PC-9 (cell line): Measurements from ENCODE around the gene YPEL3. TPM values are rescaled to one million over a fixed set of nuclear protein-coding genes. Genes with fewer than 3 reads are reported as not detected.
"Not testable (repeated sequence)": the region's sequence is repeated elsewhere in the genome, so short reads cannot be mapped to it uniquely, and the experiment has no call there.

ENCODE experiments used
- BruUV-seq: library from RNA; stranded (reverse); fragments of 400-500 nt; replicated peaks from 2 replicates; lab custom pipeline; 2021; lab: Mats Ljungman, UMichigan
- CTCF ChIA-PET: fragments of 300-600 bp; sonication (Branson Sonifier 250); formaldehyde crosslinking; loops from one replicate; lab custom pipeline; 2022; ENCODE audit warnings: antibody characterized with exemption; lab: Charles Lee
- POLR2A ChIA-PET: fragments of 300-600 bp; sonication (Branson Sonifier 250); formaldehyde crosslinking; loops from one replicate; lab custom pipeline; 2022; ENCODE audit warnings: antibody characterized with exemption; ENCODE audit not compliant: unreplicated experiment; lab: Charles Lee
- DNase-seq, 2 experiments: peaks; one replicate each; pipeline versions ENCODE4 v3.0.0 to v3.0.0-alpha.2; 2015 to 2022; ENCODE audit warnings: mixed read lengths in 1 of 2
- H2AFZ ChIP-seq: fragments of 200-600 bp; sonication (generic); 2 replicates; pipeline ENCODE4 v1.8.1; 2017; ENCODE audit warnings: antibody characterized with exemption
- H3F3A ChIP-seq: fragments of 200-600 bp; sonication (generic); 2 replicates; pipeline ENCODE4 v1.8.1; 2017; ENCODE audit warnings: antibody characterized with exemption, mild to moderate bottlenecking, low read depth; ENCODE audit not compliant: insufficient read depth
- H3K27ac ChIP-seq: fragments of 200-600 bp; sonication (generic); 2 replicates; pipeline ENCODE4 v1.6.1; 2016; ENCODE audit warnings: mixed run types
- H3K27me3 ChIP-seq: fragments of 200-600 bp; sonication (generic); 2 replicates; pipeline ENCODE4 v1.6.1; 2016; ENCODE audit warnings: low read depth, mixed run types; ENCODE audit not compliant: insufficient read depth
- H3K36me3 ChIP-seq: fragments of 200-600 bp; sonication (generic); 2 replicates; pipeline ENCODE4 v1.6.1; 2016; ENCODE audit warnings: low read depth, mixed run types
- H3K4me1 ChIP-seq: fragments of 200-600 bp; sonication (generic); replicated peaks from 2 replicates; pipeline ENCODE4 v1.6.1; 2016; ENCODE audit warnings: mixed run types; ENCODE audit not compliant: insufficient read depth
- H3K4me2 ChIP-seq: fragments of 200-600 bp; sonication (generic); 2 replicates; pipeline ENCODE4 v1.6.1; 2017; ENCODE audit warnings: mixed run types
- H3K4me3 ChIP-seq: fragments of 200-600 bp; sonication (generic); 2 replicates; pipeline ENCODE4 v1.6.1; 2016; ENCODE audit warnings: mixed run types
- H3K79me2 ChIP-seq: fragments of 200-600 bp; sonication (generic); 2 replicates; pipeline ENCODE4 v1.6.1; 2017; ENCODE audit warnings: low read depth, mixed run types
- H3K9me2 ChIP-seq: fragments of 200-600 bp; sonication (generic); 2 replicates; pipeline ENCODE4 v1.8.1; 2017; ENCODE audit warnings: mild to moderate bottlenecking; ENCODE audit not compliant: insufficient read depth
- H3K9me3 ChIP-seq: fragments of 200-600 bp; sonication (generic); 2 replicates; pipeline ENCODE4 v1.8.1; 2016; ENCODE audit warnings: low read depth; ENCODE audit not compliant: insufficient read depth
- H4K20me1 ChIP-seq: fragments of 200-600 bp; sonication (generic); 2 replicates; pipeline ENCODE4 v1.8.1; 2017; ENCODE audit not compliant: insufficient read depth
- CTCF ChIP-seq: fragments of 200-600 bp; sonication (generic); conservative IDR thresholded peaks from 2 replicates; pipeline ENCODE4 v1.6.1; 2017; ENCODE audit warnings: mixed run types, antibody characterized with exemption, mild to moderate bottlenecking, moderate library complexity
- EZH2 ChIP-seq: fragments of 200-600 bp; sonication (generic); IDR thresholded peaks from 2 replicates; pipeline ENCODE4 v1.8.0; 2017; ENCODE audit warnings: antibody characterized with exemption, low read depth
- intact Hi-C: fragments of 100-400 bp; cut with micrococcal nuclease; formaldehyde crosslinking; loops from one replicate; pipeline ENCODE4 v1.10.0; 2022; ENCODE audit not compliant: unreplicated experiment
- total RNA-seq: library from RNA; stranded (reverse); gene quantifications from 2 replicates; pipeline ENCODE4 v1.2.3, GENCODE V29; 2021

The YPEL3 gene
- total RNA-seq, 1 experiment from 2014 or later: 129 TPM

- Histone ChIP-seq H3K9me3 (no peaks in the 10 kb centered on the region), H2AFZ (no peak overlapping the region), H3F3A (peaks cover 49% of the 10 kb centered on the region), H4K20me1 (peaks cover 3% of the 10 kb centered on the region; the same call in 1 of the 2 replicates), H3K4me3 (no peak overlapping the region), H3K4me2 (peak overlapping the region; percentile 48), H3K27ac (peak overlapping the region; percentile 56), H3K4me1 (peaks cover 55% of the 10 kb centered on the region), H3K9me2 (no peaks in the 10 kb centered on the region), H3K27me3 (no peaks in the 10 kb centered on the region), H3K79me2 (no peaks in the 10 kb centered on the region), H3K36me3 (no peaks in the 10 kb centered on the region)
- POLR2A ChIA-PET: interaction anchor here (0.6 to 1.0 kb wide), 4 partner anchors 23 to 495 kb away, joined by 3 to 8 read pairs (median 6); no protein-coding TSS in a partner anchor
- CTCF ChIA-PET: interaction anchor here (0.6 to 1.7 kb wide), 3 partner anchors 10 to 23 kb away, joined by 3 to 8 read pairs (median 5); partner anchors contain the start of gene TBX6
- DNase-seq: peak; percentile 79 to 90
- TF ChIP-seq CTCF (no peak), EZH2 (no peak)
- intact Hi-C loops: loop anchor here (1.0 kb wide), 1 partner anchor 19 kb away; the partner anchor contains the start of gene YPEL3
- no TSS peak for BruUV-seq
Measured at GRCh38 chr16:30115238-30115637, 19.2 kb upstream of the YPEL3 start.

- H3K4me3 ChIP-seq, H3K27me3 ChIP-seq, BruUV-seq, H3K36me3 ChIP-seq, H2AFZ ChIP-seq, DNase-seq, H3K9me2 ChIP-seq, H3K9me3 ChIP-seq, H3K79me2 ChIP-seq, H4K20me1 ChIP-seq: not testable (repeated sequence)
- intact Hi-C loops: loop anchor here (1.0 to 5.0 kb wide), 2 partner anchors 19 to 542 kb away; partner anchors contain the start of genes FBRS and YPEL3
- CTCF ChIA-PET: interaction anchor here (1.7 kb wide), 1 partner anchor 23 kb away, joined by 8 read pairs; the partner anchor contains the start of gene TBX6
- H3K4me1 ChIP-seq: peaks cover 55% of the 10 kb centered on the region
- peaks cover 49% of the 10 kb centered on the region for H3F3A ChIP-seq
- peak overlapping the region; percentile 48 for H3K4me2 ChIP-seq
- H3K27ac ChIP-seq: peak overlapping the region; percentile 56
- POLR2A ChIA-PET: interaction anchor here (0.6 to 1.0 kb wide), 2 partner anchors 394 to 496 kb away, joined by 3 to 4 read pairs; no protein-coding TSS in a partner anchor
Measured at GRCh38 chr16:30114833-30115232, 18.8 kb upstream of the YPEL3 start.

GRCh38 chr16:30114411-30114810, 18.4 kb upstream of the YPEL3 start:
- BruUV-seq: no TSS peak
- intact Hi-C loops: loop anchor here (5.0 kb wide), 1 partner anchor 543 kb away; the partner anchor contains the start of gene FBRS
- Histone ChIP-seq H3K27ac (peak overlapping the region; percentile 56), H3F3A (peaks cover 49% of the 10 kb centered on the region), H3K27me3 (no peaks in the 10 kb centered on the region), H2AFZ (no peak overlapping the region), H3K9me3 (no peaks in the 10 kb centered on the region), H3K4me1 (peaks cover 55% of the 10 kb centered on the region), H3K36me3 (no peaks in the 10 kb centered on the region), H3K4me2 (peak overlapping the region; percentile 72), H3K4me3 (no peak overlapping the region), H3K9me2 (no peaks in the 10 kb centered on the region), H3K79me2 (no peaks in the 10 kb centered on the region), H4K20me1 (peaks cover 3% of the 10 kb centered on the region; the same call in 1 of the 2 replicates)
- CTCF ChIA-PET: interaction anchor here (0.6 kb wide), 2 partner anchors 29 to 422 kb away, joined by 3 to 4 read pairs; no protein-coding TSS in a partner anchor
- TF ChIP-seq EZH2 (no peak), CTCF (no peak)
- POLR2A ChIA-PET: interaction anchor here (0.6 kb wide), 3 partner anchors 11 to 661 kb away, joined by 4 read pairs; no protein-coding TSS in a partner anchor
- DNase-seq: no peak
